ENCODE data around the gene ZNF462.

DNA sequence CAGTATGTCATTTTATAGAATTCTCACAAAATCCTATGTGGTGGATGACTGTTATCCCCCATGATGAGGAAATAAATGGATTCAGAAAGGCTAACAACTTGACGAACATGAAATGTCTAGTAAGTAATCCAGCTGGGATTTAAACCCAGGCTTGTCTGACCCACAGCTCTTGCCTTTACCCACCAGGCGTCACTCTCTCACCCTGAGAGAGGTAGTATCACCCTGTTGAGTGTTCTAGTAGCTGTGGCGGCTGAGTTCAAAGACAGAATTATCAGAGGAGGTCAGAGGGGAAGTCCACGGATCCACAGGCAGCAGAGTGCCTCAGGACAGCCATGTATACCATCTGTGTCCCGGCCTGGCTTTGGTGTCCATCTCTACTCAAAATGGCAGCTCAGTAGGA is 113.8 kb downstream of the ZNF462 start:
- TF ChIP-seq, protein P1, sequence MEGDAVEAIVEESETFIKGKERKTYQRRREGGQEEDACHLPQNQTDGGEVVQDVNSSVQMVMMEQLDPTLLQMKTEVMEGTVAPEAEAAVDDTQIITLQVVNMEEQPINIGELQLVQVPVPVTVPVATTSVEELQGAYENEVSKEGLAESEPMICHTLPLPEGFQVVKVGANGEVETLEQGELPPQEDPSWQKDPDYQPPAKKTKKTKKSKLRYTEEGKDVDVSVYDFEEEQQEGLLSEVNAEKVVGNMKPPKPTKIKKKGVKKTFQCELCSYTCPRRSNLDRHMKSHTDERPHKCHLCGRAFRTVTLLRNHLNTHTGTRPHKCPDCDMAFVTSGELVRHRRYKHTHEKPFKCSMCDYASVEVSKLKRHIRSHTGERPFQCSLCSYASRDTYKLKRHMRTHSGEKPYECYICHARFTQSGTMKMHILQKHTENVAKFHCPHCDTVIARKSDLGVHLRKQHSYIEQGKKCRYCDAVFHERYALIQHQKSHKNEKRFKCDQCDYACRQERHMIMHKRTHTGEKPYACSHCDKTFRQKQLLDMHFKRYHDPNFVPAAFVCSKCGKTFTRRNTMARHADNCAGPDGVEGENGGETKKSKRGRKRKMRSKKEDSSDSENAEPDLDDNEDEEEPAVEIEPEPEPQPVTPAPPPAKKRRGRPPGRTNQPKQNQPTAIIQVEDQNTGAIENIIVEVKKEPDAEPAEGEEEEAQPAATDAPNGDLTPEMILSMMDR (IDR thresholded peaks at IDR 0.05; ENCODE audit: low read depth, low read length), result no peak
- TF ChIP-seq POLR2A (IDR thresholded peaks at IDR 0.05; ENCODE audit: extremely low read depth, insufficient read length) (no peak), MYC (IDR thresholded peaks at IDR 0.05; ENCODE audit: low read depth, low read length) (no peak)
- TF ChIP-seq, protein P2, sequence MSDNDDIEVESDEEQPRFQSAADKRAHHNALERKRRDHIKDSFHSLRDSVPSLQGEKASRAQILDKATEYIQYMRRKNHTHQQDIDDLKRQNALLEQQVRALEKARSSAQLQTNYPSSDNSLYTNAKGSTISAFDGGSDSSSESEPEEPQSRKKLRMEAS (IDR thresholded peaks at IDR 0.05; ENCODE audit: low read depth, low read length), result no peak

Data from NB4 (cell line).